Measurements from ENCODE around the gene SLC25A25. TPM values are rescaled to one million over a fixed set of nuclear protein-coding genes. Genes with fewer than 3 reads are reported as not detected.
"Not testable (repeated sequence)": the region's sequence is repeated elsewhere in the genome, so short reads cannot be mapped to it uniquely, and the experiment has no call there.

Gene SLC25A25
- total and polyA plus RNA-seq, 10 donors: 6.2 to 44.7 (median 23.0) TPM

GRCh38 chr9:128042043-128042442 lies 26.0 kb upstream of the SLC25A25 start:
- TF ChIP-seq POLR2AphosphoS5 (IDR thresholded peaks at IDR 0.05): no peak
- H3K27me3 ChIP-seq (replicated peaks in 1 of 7): no peaks in the 10 kb centered on the region
- WGBS, 5 donors: 79 to 93% (median 89%) methylated on average over 7 of the region's 7 CpGs
- no peaks in the 10 kb centered on the region for H3K4me1 ChIP-seq
- no peak overlapping the region for H3K4me3 ChIP-seq
- H3K36me3 ChIP-seq: no peaks in the 10 kb centered on the region
- no peak for DNase-seq
- no peak overlapping the region for H3K27ac ChIP-seq
- no peaks in the 10 kb centered on the region for H3K9me3 ChIP-seq
- intact Hi-C loops (cut with DNase I; ENCODE audit: low total_unique reads): loop anchor here (10.0 kb wide), 1 partner anchor 53 kb away; no protein-coding TSS in a partner anchor

- Histone ChIP-seq H3K9me3 (no peaks in the 10 kb centered on the region), H3K4me1 (no peaks in the 10 kb centered on the region), H3K27me3 (replicated peaks in 1 of 7) (no peaks in the 10 kb centered on the region), H3K36me3 (no peaks in the 10 kb centered on the region), H3K4me3 (no peak overlapping the region), H3K27ac (peak overlapping the region in 1 of 8 donors; percentile 7)
- intact Hi-C loops (cut with DNase I; ENCODE audit: low total_unique reads): loop anchor here (10.0 kb wide), 1 partner anchor 51 kb away; no protein-coding TSS in a partner anchor
- TF ChIP-seq CTCF (IDR thresholded peaks at IDR 0.05 in 8 of 11, conservative IDR thresholded peaks at IDR 0.05 in 3 of 11) (no peak), POLR2AphosphoS5 (IDR thresholded peaks at IDR 0.05) (no peak), POLR2A (IDR thresholded peaks at IDR 0.05) (no peak)
- DNase-seq: no peak
- 57 to 81% (median 65%) methylated on average over 4 to 7 of the region's 7 CpGs for WGBS, 5 donors
Measured at GRCh38 chr9:128043467-128043868, 24.6 kb upstream of the SLC25A25 start.

GRCh38 chr9:128045409-128045808 lies 22.6 kb upstream of the SLC25A25 start:
- 81 to 94% (median 90%) methylated on average over 6 of the region's 6 CpGs for WGBS, 5 donors
- not testable (repeated sequence) for H3K27me3 ChIP-seq (replicated peaks in 1 of 7); H3K4me3 ChIP-seq; H3K4me1 ChIP-seq; H3K9me3 ChIP-seq; H3K36me3 ChIP-seq; H3K27ac ChIP-seq; DNase-seq
- intact Hi-C loops (cut with DNase I; ENCODE audit: low total_unique reads): loop anchor here (10.0 kb wide), 1 partner anchor 49 kb away; no protein-coding TSS in a partner anchor

GRCh38 chr9:128045831-128046230 lies 22.2 kb upstream of the SLC25A25 start:
- TF ChIP-seq POLR2AphosphoS5 (IDR thresholded peaks at IDR 0.05) (no peak), CTCF (IDR thresholded peaks at IDR 0.05 in 8 of 11, conservative IDR thresholded peaks at IDR 0.05 in 3 of 11) (no peak), POLR2A (IDR thresholded peaks at IDR 0.05) (no peak)
- DNase-seq: no peak
- no peaks in the 10 kb centered on the region for H3K36me3 ChIP-seq
- WGBS, 5 donors: 74 to 90% (median 90%) methylated on average over 1 of the region's 1 CpG
- intact Hi-C loops (cut with DNase I; ENCODE audit: low total_unique reads): loop anchor here (10.0 kb wide), 1 partner anchor 49 kb away; no protein-coding TSS in a partner anchor
- H3K4me3 ChIP-seq: no peak overlapping the region
- H3K27ac ChIP-seq: no peak overlapping the region
- H3K27me3 ChIP-seq (replicated peaks in 1 of 7): no peaks in the 10 kb centered on the region
- H3K4me1 ChIP-seq: peaks cover 0 to 6% (median 0%) of the 10 kb centered on the region in 6 donors
- H3K9me3 ChIP-seq: no peaks in the 10 kb centered on the region

DNA sequence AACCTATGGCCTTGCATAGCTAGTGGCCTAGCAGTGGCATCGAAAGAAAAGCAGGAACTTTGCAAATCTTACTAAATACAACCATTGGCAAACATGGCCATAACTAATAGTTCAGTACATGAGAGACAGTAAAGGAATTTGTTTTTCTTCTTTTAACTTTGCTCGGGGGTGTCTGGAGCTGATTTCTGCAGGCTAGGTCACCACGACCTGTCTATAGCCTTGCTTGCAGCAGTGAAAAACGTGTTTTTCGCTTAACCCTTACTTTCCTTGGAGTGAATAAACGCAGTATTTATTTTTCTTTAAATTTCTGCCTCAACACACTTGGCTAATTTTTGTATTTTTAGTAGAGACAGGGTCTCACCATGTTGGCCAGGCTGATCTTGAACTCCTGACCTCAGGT lies 20.8 kb upstream of the SLC25A25 start:
- H3K36me3 ChIP-seq: no peaks in the 10 kb centered on the region
- 79 to 86% (median 86%) methylated on average over 6 of the region's 6 CpGs for WGBS, 5 donors
- no peak overlapping the region for H3K27ac ChIP-seq
- H3K9me3 ChIP-seq: no peaks in the 10 kb centered on the region
- intact Hi-C loops (cut with DNase I; ENCODE audit: low total_unique reads): loop anchor here (10.0 kb wide), 1 partner anchor 48 kb away; no protein-coding TSS in a partner anchor
- no peak overlapping the region for H3K4me3 ChIP-seq
- DNase-seq: no peak
- H3K27me3 ChIP-seq (replicated peaks in 1 of 7): no peaks in the 10 kb centered on the region
- H3K4me1 ChIP-seq: peaks cover 0 to 7% (median 0%) of the 10 kb centered on the region in 6 donors
- TF ChIP-seq CTCF (IDR thresholded peaks at IDR 0.05 in 8 of 11, conservative IDR thresholded peaks at IDR 0.05 in 3 of 11): no peak
- no peak for TF ChIP-seq POLR2A (IDR thresholded peaks at IDR 0.05)
- no peak for TF ChIP-seq POLR2AphosphoS5 (IDR thresholded peaks at IDR 0.05)
